Peyer's patch (tissue), 4 donors: ENCODE results near the gene KIF1A.

Experiments
- CTCF ChIP-seq, 6 experiments: fragments of 450-650 bp in 4 of 6; fragments of 200-600 bp in 2 of 6; sonication (generic) in 1 of 6; IDR thresholded peaks; one replicate each; pipeline ENCODE4 v1.5.1; 2017 to 2019; ENCODE audit warnings: antibody characterized with exemption in 6 of 6, mild to moderate bottlenecking in 3 of 6, moderate library complexity in 1 of 6
- POLR2A ChIP-seq, 2 donors: fragments of 450-650 bp; IDR thresholded peaks; one replicate each; pipeline ENCODE4 v1.5.1; 2017; ENCODE audit warnings: antibody characterized with exemption in 2 of 2, mild to moderate bottlenecking in 2 of 2, moderate library complexity in 2 of 2

GRCh38 chr2:240749516-240749915, 70.5 kb downstream of the KIF1A start:
- TF ChIP-seq POLR2A (IDR thresholded peaks at IDR 0.05): no peak
- TF ChIP-seq CTCF (IDR thresholded peaks at IDR 0.05): no peak
